BLaER1 treated with 17β-estradiol and CSF1 and Interleukin-3, amounts not matched to agents 10 nM and 100 nM (cell line): ENCODE results near the gene OR5AU1.
A peak's percentile ranks its signal among the peaks of the same experiment; 100 is the strongest.

ENCODE experiments used
- H3K27ac ChIP-seq, 11 experiments: shearing (Covaris generic); formaldehyde crosslinking; 2 replicates each; pipeline ENCODE4 v1.8.1; 2022
- H3K27me3 ChIP-seq, 11 experiments: shearing (Covaris generic); formaldehyde crosslinking; 2 replicates each; pipeline ENCODE4 v1.8.1; 2022
- H3K36me3 ChIP-seq, 11 experiments: shearing (Covaris generic); formaldehyde crosslinking; 2 replicates each; pipeline ENCODE4 v1.8.1; 2022
- H3K4me1 ChIP-seq, 10 experiments: shearing (Covaris generic); formaldehyde crosslinking; 2 replicates each; pipeline ENCODE4 v1.8.1; 2022
- H3K4me2 ChIP-seq, 11 experiments: shearing (Covaris generic); formaldehyde crosslinking; 2 replicates each; pipeline ENCODE4 v1.8.1; 2022
- H3K4me3 ChIP-seq, 10 experiments: shearing (Covaris generic); formaldehyde crosslinking; 2 replicates each; pipeline ENCODE4 v1.8.1; 2022
- H3K9ac ChIP-seq, 11 experiments: shearing (Covaris generic); formaldehyde crosslinking; 2 replicates each; pipeline ENCODE4 v1.8.1; 2022
- H3K9me3 ChIP-seq, 11 experiments: shearing (Covaris generic); formaldehyde crosslinking; replicated peaks in 1 of 11; 2 replicates each; pipeline ENCODE4 v1.8.1; 2022
- H4K20me1 ChIP-seq, 11 experiments: shearing (Covaris generic); formaldehyde crosslinking; 2 replicates each; pipeline ENCODE4 v1.8.1; 2022
- Cebpa-rat ChIP-seq, 11 experiments: shearing (Covaris generic); IDR thresholded peaks; 2 replicates each; pipeline ENCODE4 v1.8.1; 2022

Gene OR5AU1

DNA sequence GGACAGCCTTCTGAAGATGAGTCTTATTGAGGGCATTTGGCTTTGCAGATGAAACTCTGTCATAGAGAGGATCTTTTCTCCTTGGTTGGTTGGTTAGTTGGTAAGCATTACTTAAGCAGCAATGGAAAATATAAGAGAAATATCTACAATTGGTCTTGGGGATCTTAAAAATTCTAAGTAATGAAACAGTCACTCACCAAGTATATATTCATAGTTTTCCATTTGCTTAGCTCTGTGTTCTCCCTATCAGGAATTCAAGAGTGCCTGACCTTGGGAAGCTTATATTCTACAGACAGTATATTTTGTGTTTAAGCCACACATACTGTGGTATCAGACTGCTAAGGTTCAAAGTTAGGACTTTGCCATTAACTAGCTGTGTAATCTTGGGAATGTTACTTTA is at the start of gene OR5AU1:
Gene OR5AU1, minus strand, starts transcription at position 101 of the 400 bp plus-strand sequence. CDS start 191 bp downstream, outside the sequence.
- no peaks in the 10 kb centered on the region for H3K36me3 ChIP-seq
- H3K4me2 ChIP-seq = no peak within 1 kb of the TSS
- no peak for TF ChIP-seq Cebpa-rat (IDR thresholded peaks at IDR 0.05)
- no peaks in the 10 kb centered on the region for H3K27me3 ChIP-seq
- no peak within 1 kb of the TSS for H3K4me3 ChIP-seq
- H3K9me3 ChIP-seq = no peaks in the 10 kb centered on the region
- no peak within 1 kb of the TSS for H3K27ac ChIP-seq
- H3K4me1 ChIP-seq = no peaks in the 10 kb centered on the region
- no peak within 1 kb of the TSS for H3K9ac ChIP-seq
- H4K20me1 ChIP-seq = no peaks in the 10 kb centered on the region

DNA sequence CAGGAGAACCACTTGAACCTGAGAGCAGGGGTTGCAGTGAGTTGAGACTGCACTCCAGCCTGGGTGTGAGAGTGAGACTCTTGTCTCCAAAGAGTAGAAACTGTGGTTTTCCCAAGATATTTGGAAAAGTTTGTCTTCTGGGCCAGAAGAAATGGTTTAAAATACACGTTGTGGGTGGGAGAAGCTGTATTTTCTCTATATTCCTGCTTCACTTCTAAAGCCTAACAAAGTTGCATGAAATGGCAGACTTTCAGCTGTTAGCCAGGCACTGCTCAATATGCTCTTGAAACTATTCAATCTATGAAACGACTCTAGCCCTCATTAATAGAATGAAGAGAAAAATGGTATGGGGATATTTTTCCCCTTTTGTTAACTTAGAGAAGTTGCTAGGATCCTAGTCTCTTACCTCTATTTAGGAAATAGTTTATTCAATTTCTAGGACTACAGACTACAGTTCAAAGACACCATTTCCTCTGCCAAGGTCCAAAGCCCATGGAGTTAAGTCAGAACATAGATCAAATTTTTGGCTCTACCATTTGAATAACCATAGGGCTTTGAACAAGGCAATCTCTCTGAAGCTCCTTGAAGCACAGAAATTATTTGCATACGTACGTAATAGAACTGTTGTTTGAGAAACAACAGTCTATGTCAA is 49.3 kb upstream of the OR5AU1 start:
- Histone ChIP-seq H3K4me2 (no peak overlapping the region), H4K20me1 (peaks cover 60 to 100% (median 86%) of the 10 kb centered on the region in 11 experiments), H3K4me1 (peaks cover 0 to 27% (median 0%) of the 10 kb centered on the region in 10 experiments; a peak in 6 of 20 replicates), H3K9me3 (no peaks in the 10 kb centered on the region), H3K27ac (no peak overlapping the region), H3K27me3 (no peaks in the 10 kb centered on the region), H3K9ac (no peak overlapping the region), H3K4me3 (no peak overlapping the region), H3K36me3 (peaks cover 64 to 90% (median 78%) of the 10 kb centered on the region in 11 experiments)
- no peak for TF ChIP-seq Cebpa-rat (IDR thresholded peaks at IDR 0.05)

DNA sequence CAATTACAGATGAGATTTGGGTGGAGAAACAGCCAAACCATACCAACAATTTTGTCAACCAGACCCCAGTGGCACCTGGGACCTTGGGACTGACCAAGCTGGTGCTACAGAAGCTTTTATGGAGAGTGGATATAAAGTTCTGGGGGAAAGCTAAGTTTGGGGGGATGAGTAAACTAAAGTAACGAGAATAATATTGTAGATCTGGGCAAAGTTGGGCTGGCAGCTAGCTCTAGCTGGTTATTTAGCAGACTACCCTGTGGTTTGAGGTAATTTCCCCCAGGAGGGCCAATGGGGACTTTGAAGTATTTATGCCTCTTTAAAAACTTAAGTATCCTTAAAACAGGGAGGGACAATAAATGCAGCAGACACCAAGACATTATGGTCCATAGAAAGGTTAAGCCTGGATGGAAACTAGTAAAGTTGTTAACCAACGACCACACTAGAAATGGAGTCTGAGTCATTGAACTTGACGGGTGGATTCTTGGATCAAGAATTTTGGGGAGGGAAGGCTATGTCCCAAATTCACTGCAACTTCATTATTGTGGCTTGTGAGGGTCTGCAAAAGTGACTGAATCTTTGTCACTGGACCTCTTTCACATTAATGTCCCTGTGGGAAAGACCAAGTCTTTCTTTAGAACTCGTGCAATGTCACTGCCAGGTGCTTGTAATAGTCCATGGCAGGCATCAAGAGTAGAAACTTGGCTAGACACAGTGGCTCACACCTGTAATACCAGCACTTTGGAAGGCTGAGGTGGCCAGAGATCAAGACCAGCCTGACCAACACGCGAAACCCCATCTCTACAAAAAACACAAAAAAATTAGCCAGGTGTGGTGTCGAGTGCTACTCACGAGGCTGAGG is 48.5 kb upstream of the OR5AU1 start:
- H3K4me2 ChIP-seq = peak overlapping the region in 1 of 11 experiments; percentile 11; a peak in 1 of 22 replicates
- peaks cover 56 to 82% (median 70%) of the 10 kb centered on the region in 11 experiments for H3K36me3 ChIP-seq
- H3K9me3 ChIP-seq = no peaks in the 10 kb centered on the region
- no peak overlapping the region for H3K9ac ChIP-seq
- H3K4me3 ChIP-seq = no peak overlapping the region
- peaks cover 53 to 95% (median 78%) of the 10 kb centered on the region in 11 experiments for H4K20me1 ChIP-seq
- H3K4me1 ChIP-seq = peaks cover 0 to 27% (median 0%) of the 10 kb centered on the region in 10 experiments; a peak in 6 of 20 replicates
- no peak overlapping the region for H3K27ac ChIP-seq
- H3K27me3 ChIP-seq = no peaks in the 10 kb centered on the region
- no peak for TF ChIP-seq Cebpa-rat (IDR thresholded peaks at IDR 0.05)

GRCh38 chr14:21203470-21204166 is 47.8 kb upstream of the OR5AU1 start:
- no peak for TF ChIP-seq Cebpa-rat (IDR thresholded peaks at IDR 0.05)
- Histone ChIP-seq H3K4me1 (peaks cover 0 to 27% (median 0%) of the 10 kb centered on the region in 10 experiments; a peak in 6 of 20 replicates), H3K27me3 (no peaks in the 10 kb centered on the region), H3K9me3 (no peaks in the 10 kb centered on the region), H3K9ac (no peak overlapping the region), H3K27ac (no peak overlapping the region; a peak in 1 of 22 replicates), H3K4me2 (peak overlapping the region in 2 of 11 experiments; percentile 3 to 11; a peak in 2 of 22 replicates), H3K4me3 (no peak overlapping the region), H4K20me1 (peaks cover 45 to 89% (median 72%) of the 10 kb centered on the region in 11 experiments), H3K36me3 (peaks cover 48 to 75% (median 62%) of the 10 kb centered on the region in 11 experiments)

- peaks cover 39 to 65% (median 53%) of the 10 kb centered on the region in 11 experiments for H3K36me3 ChIP-seq
- H3K27ac ChIP-seq = no peak overlapping the region
- no peak overlapping the region for H3K9ac ChIP-seq
- no peak for TF ChIP-seq Cebpa-rat (IDR thresholded peaks at IDR 0.05)
- H3K4me2 ChIP-seq = peak overlapping the region in 2 of 11 experiments; percentile 3 to 29; a peak in 2 of 22 replicates
- H4K20me1 ChIP-seq = peaks cover 38 to 80% (median 63%) of the 10 kb centered on the region in 11 experiments
- H3K9me3 ChIP-seq = peaks cover 0 to 7% (median 3%) of the 10 kb centered on the region in 11 experiments; a peak in 8 of 22 replicates
- no peaks in the 10 kb centered on the region for H3K27me3 ChIP-seq
- H3K4me1 ChIP-seq = peaks cover 0 to 27% (median 0%) of the 10 kb centered on the region in 10 experiments; a peak in 6 of 20 replicates
- H3K4me3 ChIP-seq = no peak overlapping the region
Measured at GRCh38 chr14:21202463-21203358, 46.8 kb upstream of the OR5AU1 start.

- Histone ChIP-seq H3K36me3 (peaks cover 31 to 57% (median 45%) of the 10 kb centered on the region in 11 experiments), H3K27me3 (no peaks in the 10 kb centered on the region), H3K4me1 (peaks cover 0 to 27% (median 0%) of the 10 kb centered on the region in 10 experiments; a peak in 6 of 20 replicates), H3K9me3 (peaks cover 0 to 15% (median 8%) of the 10 kb centered on the region in 11 experiments; a peak in 10 of 22 replicates), H4K20me1 (peaks cover 30 to 72% (median 55%) of the 10 kb centered on the region in 11 experiments), H3K4me2 (no peak overlapping the region), H3K27ac (no peak overlapping the region), H3K9ac (no peak overlapping the region), H3K4me3 (no peak overlapping the region)
- no peak for TF ChIP-seq Cebpa-rat (IDR thresholded peaks at IDR 0.05)
Measured at GRCh38 chr14:21201732-21202462, 46.0 kb upstream of the OR5AU1 start.

DNA sequence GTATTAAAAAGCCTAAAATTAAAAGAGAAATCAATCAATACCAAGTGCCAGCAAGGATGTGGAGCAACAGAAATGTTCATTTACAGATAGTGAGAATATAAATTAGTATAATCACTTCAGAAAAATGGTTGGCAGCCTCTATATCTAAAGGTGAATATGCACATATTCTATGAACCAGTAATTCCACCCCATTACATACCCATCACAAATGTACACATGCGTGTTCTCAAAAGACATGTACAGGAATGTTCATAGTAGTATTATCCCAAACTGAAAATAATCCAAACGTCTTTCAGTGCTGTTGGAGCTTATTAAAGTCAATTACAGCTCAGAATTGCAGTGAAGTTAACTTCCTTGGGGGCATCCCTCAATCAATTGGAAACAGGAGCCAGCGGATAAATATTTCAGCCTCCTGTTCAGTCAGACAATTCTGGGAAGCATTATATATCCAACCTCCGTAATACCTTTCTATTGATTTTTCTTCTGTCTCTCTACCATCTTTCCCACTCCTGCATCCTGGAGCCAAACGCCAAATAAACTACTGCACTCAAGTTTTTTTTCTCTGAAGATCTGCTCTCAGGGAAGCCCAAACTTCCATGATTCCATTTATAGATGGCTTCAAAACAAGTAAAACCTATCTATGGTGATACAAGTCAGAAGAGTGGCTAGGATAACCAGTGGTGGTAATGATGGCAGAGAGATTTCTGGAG is 45.0 kb upstream of the OR5AU1 start:
- TF ChIP-seq Cebpa-rat (IDR thresholded peaks at IDR 0.05) = no peak
- Histone ChIP-seq H3K27ac (no peak overlapping the region), H3K27me3 (no peaks in the 10 kb centered on the region), H3K4me3 (no peak overlapping the region), H4K20me1 (peaks cover 20 to 62% (median 45%) of the 10 kb centered on the region in 11 experiments), H3K9ac (no peak overlapping the region), H3K4me1 (peaks cover 0 to 27% (median 0%) of the 10 kb centered on the region in 10 experiments; a peak in 6 of 20 replicates), H3K4me2 (no peak overlapping the region), H3K36me3 (peaks cover 21 to 47% (median 35%) of the 10 kb centered on the region in 11 experiments), H3K9me3 (peaks cover 0 to 23% (median 8%) of the 10 kb centered on the region in 11 experiments; a peak in 10 of 22 replicates)
